HL-60/S4 (cell line): ENCODE results near the gene PRRT1B.
"Not testable (repeated sequence)": the region's sequence is repeated elsewhere in the genome, so short reads cannot be mapped to it uniquely, and the experiment has no call there.

ENCODE experiments used
- in situ Hi-C: fragments of 300-500 bp; cut with MboI; formaldehyde crosslinking; loops from 2 replicates; pipeline ENCODE4 v1.14.3; 2022; ENCODE audit warnings: low sequenced_read_pairs

Gene PRRT1B

DNA sequence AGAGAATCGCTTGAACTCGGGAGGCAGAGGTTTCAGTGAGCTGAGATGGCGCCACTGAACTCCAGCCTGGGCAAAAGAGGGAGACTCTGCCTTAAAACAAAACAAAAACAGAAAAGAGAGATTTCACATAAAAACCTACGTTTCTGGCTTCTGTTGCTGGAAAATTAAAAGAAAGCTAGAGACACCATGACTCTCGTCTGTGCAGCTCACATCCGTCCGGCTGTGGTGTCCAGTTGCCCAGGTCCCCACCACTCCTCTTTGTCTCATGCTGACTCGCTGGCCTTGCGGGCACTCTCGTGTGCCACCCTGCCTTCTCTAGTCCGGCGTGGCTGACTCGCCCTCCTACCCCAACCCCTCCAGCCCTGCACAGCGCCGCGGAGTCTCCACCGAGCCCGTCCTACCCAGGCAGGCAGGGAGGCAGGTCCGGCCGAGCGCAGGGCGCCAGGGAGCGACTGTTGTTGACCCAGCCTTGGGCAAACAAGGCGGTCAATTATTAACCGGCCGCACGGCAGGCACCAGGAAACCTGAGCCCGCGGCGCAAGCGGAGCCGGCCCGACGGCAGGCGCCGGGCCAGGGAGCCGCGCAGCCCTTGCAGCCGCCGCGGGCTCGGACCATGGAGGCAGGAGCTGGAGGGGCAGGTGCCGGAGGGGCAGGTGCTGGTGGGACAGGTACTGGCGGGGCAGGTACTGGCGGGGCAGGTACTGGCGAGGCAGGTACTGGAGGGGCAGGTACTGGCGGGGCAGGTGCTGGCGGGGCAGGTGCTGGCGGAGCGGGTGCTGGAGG lies at the start of gene PRRT1B:
PRRT1B (plus strand) TSS at position 521 of the 783 bp plus-strand sequence; CDS start at position 614, 93 bp downstream.
- in situ Hi-C loops: no loop called here

DNA sequence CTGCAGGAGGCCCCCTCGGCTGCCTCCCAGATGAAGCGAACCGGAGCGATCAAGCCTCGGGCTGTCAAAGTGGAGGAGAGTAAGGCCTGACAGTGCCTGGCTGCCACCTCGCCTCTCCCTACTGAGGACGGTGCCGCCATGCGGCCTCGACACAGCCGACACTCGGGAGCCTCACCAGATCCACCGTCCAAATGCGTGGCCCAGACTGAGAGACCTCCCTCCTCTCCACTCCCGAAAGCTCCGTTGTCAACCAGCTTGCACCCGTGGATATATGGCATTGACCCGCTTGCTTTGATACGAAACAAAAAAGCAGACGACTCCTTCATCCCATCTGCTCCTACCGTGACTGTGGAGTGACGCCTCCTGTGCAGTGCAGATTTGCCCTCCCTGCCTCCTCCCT lies 49.5 kb upstream of the PRRT1B start:
- in situ Hi-C loops: no loop called here

DNA sequence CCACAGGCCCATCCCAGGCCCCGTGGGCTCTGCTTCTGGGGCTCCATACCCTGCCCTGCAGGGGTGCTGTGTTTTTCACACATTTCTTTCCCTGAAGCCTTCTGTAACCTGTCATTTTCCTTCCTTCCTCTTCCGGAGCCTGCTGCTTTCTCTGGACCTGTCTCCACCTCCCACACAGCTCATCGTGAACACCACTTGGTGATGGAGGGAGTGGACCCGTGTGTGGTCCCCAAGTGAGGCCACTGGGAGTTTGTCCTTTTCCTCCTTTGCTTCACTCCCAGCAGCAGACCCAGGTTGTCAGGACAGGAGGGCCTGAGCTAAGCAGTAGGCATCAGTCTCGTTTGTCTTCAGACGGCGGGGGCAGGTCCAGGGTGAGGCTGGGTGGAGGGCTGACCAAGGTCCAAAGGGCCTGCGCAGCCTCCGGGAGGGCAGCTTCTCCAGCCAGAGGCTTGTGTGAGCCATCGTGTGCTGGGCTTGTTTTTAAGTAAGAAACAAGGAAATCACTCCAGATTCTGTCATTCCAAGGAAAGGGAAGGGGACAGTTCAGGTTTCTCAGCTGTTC lies 48.4 kb upstream of the PRRT1B start:
- in situ Hi-C loops: no loop called here

DNA sequence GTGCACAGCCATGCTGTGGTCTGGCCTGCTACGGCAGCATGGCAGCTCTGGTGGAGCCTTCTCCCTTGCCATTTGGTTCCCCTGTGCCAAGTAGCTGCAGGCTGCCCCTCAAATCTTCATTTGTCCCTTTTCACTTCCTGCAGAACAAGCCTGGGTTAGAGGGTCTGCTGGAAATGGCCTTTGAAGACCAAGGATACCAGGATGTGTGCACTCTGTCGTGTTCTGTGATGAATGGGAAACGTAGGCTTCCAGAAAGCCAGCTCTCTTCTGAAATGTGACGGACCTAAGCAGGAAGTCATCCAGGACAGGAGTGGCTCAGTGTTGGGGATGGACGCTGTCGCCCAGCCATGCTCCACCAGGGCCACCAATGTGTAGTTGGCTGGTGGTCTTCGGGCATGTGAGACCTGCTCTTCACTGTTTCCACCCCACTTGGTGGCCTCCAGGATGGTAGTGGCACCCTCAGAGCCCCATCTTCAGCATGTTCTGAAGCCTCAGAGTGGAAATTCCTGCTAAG lies 46.0 kb upstream of the PRRT1B start:
- in situ Hi-C loops: no loop called here

DNA sequence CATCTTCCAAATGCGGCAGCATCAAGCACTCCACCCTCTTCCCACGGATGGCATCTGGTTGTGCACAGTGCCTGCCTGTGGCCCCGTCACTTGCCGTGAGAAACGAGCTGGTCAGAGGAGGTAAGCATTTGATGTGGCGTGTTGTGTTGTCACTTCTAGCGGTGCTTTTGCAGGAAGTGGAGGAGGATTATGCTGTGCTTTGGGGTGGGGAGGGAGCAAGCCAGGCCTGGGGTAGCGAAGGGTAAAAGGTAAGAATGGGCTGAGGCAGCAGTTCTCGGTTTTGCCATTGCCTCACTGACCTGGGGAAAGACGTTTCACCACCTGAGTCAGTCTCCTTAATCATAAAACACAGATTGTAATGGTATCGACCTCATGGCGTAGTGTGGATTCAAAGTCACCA lies 44.9 kb upstream of the PRRT1B start:
- in situ Hi-C loops: no loop called here

DNA sequence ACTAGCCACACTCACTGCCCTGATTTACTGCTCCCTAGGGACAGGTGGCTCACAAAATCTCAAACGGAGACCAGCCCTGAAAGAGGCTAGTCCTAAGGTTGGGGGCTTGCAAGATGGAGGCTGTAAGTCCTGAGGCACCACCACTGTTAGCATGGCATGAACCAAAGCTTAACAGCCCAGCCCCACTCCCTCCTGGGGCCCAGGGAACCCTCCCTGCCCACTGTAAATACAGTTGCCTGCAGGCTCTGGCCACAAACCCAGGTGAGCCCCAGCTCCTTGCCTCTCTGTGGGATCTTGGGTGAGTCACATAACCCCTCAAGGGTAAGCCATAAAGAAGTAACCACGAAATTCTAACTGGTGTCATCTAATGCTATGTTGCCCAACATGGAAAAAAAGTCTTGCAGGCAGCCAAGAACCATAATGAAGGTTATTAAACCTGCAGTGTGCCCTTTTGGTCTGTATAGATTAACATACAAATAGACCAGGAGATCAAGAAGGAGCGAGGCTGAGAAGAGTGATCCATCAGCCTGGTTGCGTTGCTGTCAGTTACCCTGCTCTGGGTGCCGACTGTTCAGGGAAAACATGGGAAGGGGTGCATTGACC lies 44.3 kb upstream of the PRRT1B start:
- in situ Hi-C loops: no loop called here

DNA sequence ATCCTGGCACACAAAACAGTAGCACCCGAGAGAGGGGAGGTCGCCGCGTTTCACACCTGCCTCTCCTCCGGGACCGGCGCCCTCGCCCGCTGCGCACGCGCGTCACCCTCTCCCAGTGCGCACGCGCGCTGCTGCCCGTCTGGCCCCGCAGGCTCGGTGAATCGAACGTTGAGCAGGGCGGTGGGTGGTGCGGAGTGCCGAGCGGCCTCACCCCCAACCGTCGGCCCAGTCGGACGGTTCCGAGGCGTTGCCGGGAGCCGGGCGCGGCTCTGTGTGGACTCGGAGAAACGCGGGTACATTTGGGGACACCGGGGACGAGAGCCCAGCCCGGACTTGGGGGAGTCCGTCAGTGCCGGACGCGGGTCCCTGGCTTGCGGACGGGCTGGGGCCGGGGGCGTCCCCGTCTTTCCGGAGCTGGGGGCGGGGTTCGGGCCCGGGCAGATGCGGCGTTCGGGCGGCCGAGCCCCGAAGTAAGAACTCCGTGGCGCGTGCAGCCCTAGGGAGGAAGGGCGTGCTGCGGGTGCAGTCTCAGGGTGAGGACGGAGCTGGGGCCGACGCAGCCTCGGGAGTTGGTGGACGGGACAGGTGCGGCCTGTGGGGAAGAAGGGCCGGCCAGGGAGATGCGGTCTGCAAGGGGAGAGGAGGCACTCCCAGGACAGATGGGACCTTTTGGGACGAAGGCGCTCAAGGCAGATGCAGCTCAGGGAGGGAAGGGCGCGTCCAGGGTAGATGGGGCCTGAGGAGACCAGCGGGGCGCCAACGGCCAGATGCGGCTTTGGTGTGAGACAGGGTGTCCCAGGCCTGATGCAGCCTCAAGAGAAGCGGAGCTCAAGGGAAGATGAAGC lies 42.3 kb upstream of the PRRT1B start, which contains the start of gene POMT1:
POMT1 (plus strand) TSS at position 138 of the 845 bp plus-strand sequence. CDS start 1,301 bp downstream, outside the sequence.
- in situ Hi-C loops: no loop called here

DNA sequence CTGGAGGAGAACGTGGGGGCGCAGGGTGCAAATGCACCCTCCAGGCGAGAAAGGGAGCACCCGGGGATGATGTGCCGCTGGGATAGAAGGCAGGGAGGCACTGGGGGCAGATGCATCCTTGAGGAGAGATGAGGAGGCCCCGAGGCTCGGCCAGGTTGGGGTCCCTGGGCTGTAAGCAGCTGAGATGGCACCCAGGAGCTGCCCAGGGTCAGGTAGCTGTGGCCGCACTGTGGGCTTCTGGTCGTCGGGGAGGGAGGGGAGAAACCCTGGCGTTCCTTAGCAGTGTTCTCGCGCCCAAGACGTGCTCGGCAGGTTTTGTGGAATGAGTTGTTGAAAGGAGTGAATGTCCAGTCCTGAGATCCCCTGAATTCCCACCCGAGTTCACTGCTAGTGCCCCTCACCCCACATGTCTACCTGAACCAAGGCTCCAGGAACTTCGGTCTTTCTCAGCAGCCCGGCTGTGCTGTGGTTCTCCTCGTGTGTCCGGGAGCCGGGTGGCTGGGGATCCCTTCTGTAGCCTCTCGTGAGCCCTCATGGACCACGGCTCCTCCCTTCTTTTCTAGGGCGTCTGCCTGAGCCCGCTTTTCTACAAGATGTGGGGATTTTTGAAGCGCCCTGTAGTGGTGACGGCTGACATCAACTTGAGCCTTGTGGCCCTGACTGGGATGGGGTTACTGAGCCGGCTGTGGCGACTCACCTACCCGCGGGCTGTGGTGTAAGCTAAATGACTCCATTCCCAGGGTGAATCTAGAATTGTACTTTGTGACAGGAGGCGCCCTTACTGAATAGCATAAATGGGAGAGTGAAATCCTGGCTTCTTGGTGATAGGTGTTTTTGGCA lies 41.5 kb upstream of the PRRT1B start:
- in situ Hi-C loops: no loop called here

DNA sequence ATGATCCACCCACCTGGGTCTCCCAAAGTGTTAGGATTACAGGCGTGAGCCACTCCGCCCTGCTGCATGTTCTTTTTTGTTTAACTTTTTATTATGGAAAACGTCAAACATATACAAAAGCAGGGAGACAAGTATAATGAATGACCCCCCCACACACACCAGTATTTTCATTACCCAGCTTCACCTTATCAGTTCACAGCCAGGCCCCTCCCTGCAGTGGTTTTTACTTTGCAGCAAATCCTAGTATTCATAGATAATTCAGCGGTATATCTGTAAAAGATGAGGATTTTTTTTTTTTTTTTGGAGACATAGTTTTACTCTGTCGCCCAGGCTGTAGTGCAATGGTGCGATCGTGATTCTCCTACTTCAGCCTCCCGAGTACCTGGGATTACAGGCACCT lies 40.3 kb upstream of the PRRT1B start:
- in situ Hi-C loops: no loop called here

DNA sequence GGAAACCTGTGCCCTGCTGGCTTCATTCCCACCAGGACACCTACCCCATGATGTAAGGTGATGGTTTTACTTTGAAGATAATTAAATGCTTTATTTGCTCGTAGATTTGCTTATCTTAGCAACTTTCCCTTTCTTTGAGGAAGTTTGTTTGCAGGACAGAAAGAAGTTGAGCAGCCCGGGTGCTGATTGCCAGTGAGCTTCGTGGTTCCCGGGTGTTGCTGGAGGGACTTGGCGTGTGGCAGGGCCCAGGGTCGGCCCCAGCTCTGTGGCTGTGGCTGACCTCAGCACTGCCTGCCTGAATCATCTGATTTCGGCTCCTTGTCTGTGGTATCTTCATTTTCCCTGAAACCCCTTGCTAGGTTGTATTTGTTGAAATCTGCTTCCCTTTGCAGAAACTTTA lies 33.9 kb upstream of the PRRT1B start:
- in situ Hi-C loops: no loop called here

DNA sequence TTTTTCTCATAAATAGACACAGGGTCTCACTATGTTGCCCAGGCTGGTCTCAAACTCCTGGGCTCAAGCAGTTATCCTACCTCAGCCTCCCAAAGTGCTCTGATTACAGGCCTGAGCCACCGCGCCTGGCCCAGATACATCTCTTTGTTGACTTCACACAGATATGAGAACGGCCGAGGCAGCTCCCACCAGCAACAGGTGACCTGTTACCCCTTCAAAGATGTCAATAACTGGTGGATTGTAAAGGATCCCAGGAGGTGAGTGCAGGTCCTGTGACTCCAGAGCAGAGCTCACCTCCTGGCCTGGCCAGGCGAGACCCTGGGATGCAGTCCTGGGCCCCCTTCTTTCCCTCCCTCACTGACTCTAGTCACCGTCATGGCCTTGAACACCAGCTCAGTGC lies 33.4 kb upstream of the PRRT1B start:
- in situ Hi-C loops: no loop called here

DNA sequence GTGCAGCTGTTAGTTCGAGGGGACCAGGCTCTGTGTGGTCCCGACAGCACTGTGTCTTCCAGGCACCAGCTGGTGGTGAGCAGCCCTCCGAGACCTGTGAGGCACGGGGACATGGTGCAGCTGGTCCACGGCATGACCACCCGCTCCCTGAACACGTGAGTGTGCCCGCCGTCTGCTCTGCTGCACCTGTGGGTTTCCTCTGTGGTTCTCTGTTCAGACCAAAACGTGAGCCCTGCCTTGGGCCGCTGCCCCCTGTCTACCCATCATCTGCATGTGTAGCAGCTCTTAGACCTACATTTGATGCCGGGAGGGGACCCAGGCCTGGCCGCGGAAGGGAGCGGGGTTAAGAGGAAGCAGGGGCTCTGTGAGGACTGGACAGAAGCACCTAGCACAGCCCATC lies 32.1 kb upstream of the PRRT1B start:
- in situ Hi-C loops: no loop called here

DNA sequence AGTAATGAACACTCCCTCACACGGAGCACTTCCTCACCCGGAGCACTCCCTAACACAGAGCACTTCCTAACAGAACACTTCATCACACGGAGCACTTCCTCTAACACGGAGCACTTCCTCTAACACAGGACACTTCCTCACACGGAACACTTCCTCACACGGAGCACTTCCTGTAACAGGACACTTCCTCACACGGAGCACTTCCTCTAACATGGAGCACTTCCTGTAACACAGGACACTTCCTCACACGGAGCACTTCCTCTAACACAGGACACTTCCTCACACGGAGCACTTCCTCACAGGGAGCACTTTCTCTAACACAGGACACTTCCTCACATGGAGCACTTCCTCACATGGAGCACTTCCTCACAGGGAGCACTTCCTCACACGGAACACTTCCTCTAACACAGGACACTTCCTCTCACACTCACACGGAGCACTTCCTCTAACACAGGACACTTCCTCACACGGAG lies 29.7 kb upstream of the PRRT1B start:
- in situ Hi-C loops: not testable (repeated sequence)

DNA sequence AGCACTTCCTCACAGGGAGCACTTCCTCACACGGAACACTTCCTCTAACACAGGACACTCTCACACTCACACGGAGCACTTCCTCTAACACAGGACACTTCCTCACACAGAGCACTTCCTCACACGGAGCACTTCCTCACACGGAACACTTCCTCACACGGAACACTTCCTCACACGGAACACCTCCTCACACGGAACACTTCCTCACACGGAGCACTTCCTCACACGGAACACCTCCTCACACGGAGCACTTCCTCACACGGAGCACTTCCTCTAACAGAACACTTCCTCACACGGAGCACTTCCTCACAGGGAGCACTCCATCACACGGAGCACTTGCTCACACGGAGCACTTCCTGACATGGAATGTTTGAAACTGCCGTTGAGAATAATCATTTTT lies 29.2 kb upstream of the PRRT1B start:
- in situ Hi-C loops: no loop called here

DNA sequence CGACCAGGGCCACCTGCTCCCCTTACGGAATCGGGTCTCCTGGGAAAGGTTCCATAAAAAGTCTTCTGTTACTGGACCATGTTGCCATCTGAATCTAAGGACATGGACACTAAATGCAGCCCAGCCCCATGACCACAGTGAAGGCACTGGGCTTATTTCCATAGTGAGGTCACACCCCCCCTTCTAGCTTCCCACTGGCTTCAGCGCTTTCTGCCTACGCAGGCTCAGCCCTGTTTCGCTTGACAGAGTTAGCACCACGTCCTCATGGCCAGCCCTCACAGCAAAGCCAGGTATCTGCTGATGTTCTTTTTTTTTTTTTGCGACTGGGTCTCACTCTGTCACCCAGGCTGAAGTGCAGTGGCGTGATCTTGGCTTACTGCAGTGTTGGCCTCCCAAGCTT lies 28.4 kb upstream of the PRRT1B start:
- in situ Hi-C loops: no loop called here

DNA sequence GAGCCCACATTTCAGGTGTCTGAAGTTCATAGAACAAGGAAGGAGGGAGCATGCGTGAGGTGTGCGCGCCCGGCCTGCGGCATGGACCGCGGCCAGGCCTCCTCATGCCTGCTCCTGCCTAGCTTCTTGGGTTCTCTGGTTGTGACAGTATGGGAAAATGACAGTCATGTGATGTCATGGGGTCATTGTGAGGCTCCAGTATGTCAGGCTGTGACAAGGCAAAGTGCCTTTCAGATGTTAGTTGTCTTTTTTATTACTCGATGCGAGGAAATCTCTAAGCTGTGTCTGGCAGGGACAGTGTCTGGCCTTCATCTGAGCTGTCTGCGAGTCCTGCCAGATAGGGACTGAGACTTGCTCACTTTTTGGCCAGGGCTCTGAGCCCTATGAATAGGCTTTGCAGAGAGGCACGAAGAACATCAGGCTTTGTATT lies 27.5 kb upstream of the PRRT1B start:
- in situ Hi-C loops: no loop called here

DNA sequence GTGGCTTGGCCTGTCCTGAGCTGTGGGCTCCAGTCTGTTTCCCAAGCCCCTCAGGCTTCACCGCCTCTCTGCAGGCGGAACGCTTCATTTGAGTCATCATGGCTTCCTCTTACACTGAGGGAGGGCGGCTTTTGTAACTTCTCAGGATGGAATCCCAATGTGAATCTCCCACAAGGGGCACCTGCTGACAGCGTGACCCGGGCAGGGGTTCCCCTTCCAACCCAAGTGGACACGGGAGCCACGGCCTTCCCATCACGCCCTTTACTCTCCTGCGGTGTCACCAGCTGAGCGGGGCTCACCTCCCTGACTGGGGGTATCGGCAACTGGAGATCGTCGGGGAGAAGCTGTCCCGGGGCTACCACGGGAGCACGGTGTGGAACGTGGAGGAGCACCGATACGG lies 26.8 kb upstream of the PRRT1B start:
- in situ Hi-C loops: no loop called here

DNA sequence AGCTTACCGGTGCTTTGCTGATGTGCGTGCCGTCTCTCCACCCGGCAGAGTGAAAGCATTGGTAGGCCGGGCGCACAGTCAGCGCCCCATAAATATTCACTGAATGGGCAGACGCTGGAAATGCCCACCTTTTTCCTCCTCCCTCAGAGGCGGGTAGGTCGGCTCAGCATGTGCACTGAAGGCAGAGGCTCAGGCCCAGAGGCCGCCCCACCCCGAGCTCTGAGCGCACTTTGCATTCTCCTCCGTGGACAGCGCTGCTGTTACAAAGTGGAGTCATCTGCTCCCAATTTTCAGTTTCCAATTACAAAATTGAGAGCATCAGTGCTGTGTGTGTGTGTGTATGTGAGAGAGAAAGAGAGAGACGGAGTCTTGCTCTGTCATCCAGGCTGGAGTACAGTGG lies 24.8 kb upstream of the PRRT1B start:
- in situ Hi-C loops: no loop called here

DNA sequence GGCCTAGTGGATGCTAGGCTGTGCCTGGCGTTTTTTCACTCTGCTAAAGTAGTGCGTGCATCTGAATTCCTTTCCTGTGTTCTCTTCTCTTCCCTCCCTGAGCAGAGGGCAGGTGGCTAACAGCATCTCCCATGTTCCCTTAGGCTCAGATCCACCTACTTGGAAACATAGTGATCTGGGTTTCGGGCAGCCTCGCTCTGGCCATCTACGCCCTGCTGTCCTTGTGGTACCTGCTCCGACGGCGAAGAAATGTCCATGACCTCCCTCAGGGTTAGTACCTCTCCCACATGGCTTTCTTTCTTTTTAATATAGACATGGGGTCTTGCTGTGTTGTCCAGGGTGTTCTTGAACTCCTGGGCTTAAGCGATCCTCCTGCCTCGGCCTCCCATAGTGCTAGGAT lies 24.1 kb upstream of the PRRT1B start:
- in situ Hi-C loops: no loop called here

DNA sequence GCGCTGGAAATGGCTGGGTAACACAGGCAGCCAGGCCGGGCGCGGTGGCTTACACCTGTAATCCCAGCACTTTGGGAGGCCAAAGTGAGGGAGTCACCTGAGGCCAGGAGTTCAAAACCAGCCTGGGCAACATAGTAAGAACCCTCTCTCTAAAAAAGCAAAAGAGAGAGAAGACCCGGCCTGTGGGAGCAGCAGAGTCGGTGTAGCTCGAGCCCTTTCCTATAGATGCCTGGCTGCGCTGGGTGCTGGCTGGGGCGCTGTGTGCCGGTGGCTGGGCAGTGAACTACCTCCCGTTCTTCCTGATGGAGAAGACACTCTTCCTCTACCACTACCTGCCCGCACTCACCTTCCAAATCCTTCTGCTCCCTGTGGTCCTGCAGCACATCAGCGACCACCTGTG lies 23.5 kb upstream of the PRRT1B start:
- in situ Hi-C loops: no loop called here
